SK-N-SH treated with all-trans-retinoic acid at 6 μM for 48 hours (cell line): Measurements from ENCODE around the gene ARAP2.

ENCODE experiments used
- ATAC-seq: fragments of 200-7000 bp; cut with Tn5 transposase; 3 replicates; pipeline ENCODE4 v1.9.1; 2020; ENCODE audit warnings: mild to moderate bottlenecking, moderate library complexity
- ARNTL ChIP-seq: fragments of 450-650 bp; formaldehyde crosslinking; IDR thresholded peaks from 2 replicates; pipeline ENCODE4 v1.5.0; 2020; ENCODE audit warnings: low read depth, mild to moderate bottlenecking, moderate library complexity, borderline replicate concordance
- CSDC2 ChIP-seq: fragments of 250-450 bp; sonication (Bioruptor Pico); IDR thresholded peaks from 2 replicates; pipeline ENCODE4 v1.5.0; 2020; ENCODE audit warnings: mild to moderate bottlenecking, moderate library complexity
- CSRNP3 ChIP-seq: fragments of 250-450 bp; sonication (Bioruptor Pico); IDR thresholded peaks from 2 replicates; pipeline ENCODE4 v1.5.1; 2021; ENCODE audit warnings: mild to moderate bottlenecking, moderate library complexity
- ESRRG ChIP-seq: fragments of 250-450 bp; sonication (Bioruptor Pico); IDR thresholded peaks from 2 replicates; pipeline ENCODE4 v1.6.1; 2021; ENCODE audit warnings: mild to moderate bottlenecking
- GLIS3 ChIP-seq: fragments of 250-450 bp; sonication (Bioruptor Pico); IDR thresholded peaks from 2 replicates; pipeline ENCODE4 v1.5.0; 2020; ENCODE audit warnings: mild to moderate bottlenecking, moderate library complexity
- ISL1 ChIP-seq: fragments of 250-450 bp; sonication (Bioruptor Pico); IDR thresholded peaks from 2 replicates; pipeline ENCODE4 v2.1.2; 2022; ENCODE audit warnings: mild to moderate bottlenecking, moderate library complexity
- OSR1 ChIP-seq: fragments of 250-450 bp; sonication (Bioruptor Pico); IDR thresholded peaks from 2 replicates; pipeline ENCODE4 v1.8.0; 2022; ENCODE audit warnings: moderate library complexity, mild to moderate bottlenecking, inconsistent platforms
- POU6F1 ChIP-seq: fragments of 250-450 bp; sonication (Bioruptor Pico); IDR thresholded peaks from 2 replicates; pipeline ENCODE4 v1.8.0; 2021; ENCODE audit warnings: low read depth, mild to moderate bottlenecking, moderate library complexity, borderline replicate concordance
- PPARA ChIP-seq: fragments of 250-450 bp; sonication (Bioruptor Pico); IDR thresholded peaks from 2 replicates; pipeline ENCODE4 v1.5.0; 2020; ENCODE audit warnings: mild to moderate bottlenecking, borderline replicate concordance
- RARB ChIP-seq: fragments of 250-450 bp; sonication (Bioruptor Pico); IDR thresholded peaks from 2 replicates; pipeline ENCODE4 v1.8.0; 2021; ENCODE audit warnings: mild to moderate bottlenecking, moderate library complexity
- SNAI2 ChIP-seq: fragments of 250-450 bp; sonication (Bioruptor Pico); IDR thresholded peaks from 2 replicates; pipeline ENCODE4 v1.5.0; 2020; ENCODE audit warnings: mild to moderate bottlenecking, moderate library complexity
- TCF4 ChIP-seq: fragments of 250-450 bp; sonication (Bioruptor Pico); IDR thresholded peaks from 2 replicates; pipeline ENCODE4 v1.8.0; 2021; ENCODE audit warnings: mild to moderate bottlenecking, moderate library complexity, borderline replicate concordance
- TOX ChIP-seq: fragments of 250-450 bp; sonication (Bioruptor Pico); IDR thresholded peaks from 2 replicates; pipeline ENCODE4 v1.8.0; 2021; ENCODE audit warnings: mild to moderate bottlenecking, moderate library complexity, borderline replicate concordance
- ZC3H10 ChIP-seq: fragments of 250-450 bp; sonication (Bioruptor Pico); IDR thresholded peaks from 2 replicates; pipeline ENCODE4 v1.5.1; 2021; ENCODE audit warnings: mild to moderate bottlenecking, moderate library complexity
- ZFP3 ChIP-seq: fragments of 250-450 bp; sonication (Bioruptor Pico); IDR thresholded peaks from 2 replicates; pipeline ENCODE4 v1.5.0; 2020; ENCODE audit warnings: mild to moderate bottlenecking, moderate library complexity
- ZFP30 ChIP-seq: fragments of 450-650 bp; formaldehyde crosslinking; IDR thresholded peaks from 2 replicates; pipeline ENCODE4 v1.5.0; 2022; ENCODE audit warnings: mild to moderate bottlenecking, moderate library complexity
- ZNF565 ChIP-seq: fragments of 450-650 bp; formaldehyde crosslinking; conservative IDR thresholded peaks from 2 replicates; pipeline ENCODE4 v1.5.0; 2020; ENCODE audit warnings: low read depth, mild to moderate bottlenecking, moderate library complexity
- ZNF70 ChIP-seq: fragments of 450-650 bp; formaldehyde crosslinking; IDR thresholded peaks from 2 replicates; pipeline ENCODE4 v1.5.0; 2020; ENCODE audit warnings: mild to moderate bottlenecking, moderate library complexity
- ZNF8 ChIP-seq: fragments of 450-650 bp; formaldehyde crosslinking; IDR thresholded peaks from 2 replicates; pipeline ENCODE4 v1.5.0; 2020; ENCODE audit warnings: mild to moderate bottlenecking, moderate library complexity
- TF ChIP-seq, protein P1 (sequence below): fragments of 250-450 bp; sonication (Bioruptor Pico); IDR thresholded peaks from 2 replicates; pipeline ENCODE4 v1.5.1; 2020; ENCODE audit warnings: low read depth, mild to moderate bottlenecking, moderate library complexity
- TF ChIP-seq, protein P2 (sequence below): fragments of 250-450 bp; sonication (Bioruptor Pico); IDR thresholded peaks from 2 replicates; pipeline ENCODE4 v1.5.0; 2020; ENCODE audit warnings: mild to moderate bottlenecking, moderate library complexity

The ARAP2 gene

DNA sequence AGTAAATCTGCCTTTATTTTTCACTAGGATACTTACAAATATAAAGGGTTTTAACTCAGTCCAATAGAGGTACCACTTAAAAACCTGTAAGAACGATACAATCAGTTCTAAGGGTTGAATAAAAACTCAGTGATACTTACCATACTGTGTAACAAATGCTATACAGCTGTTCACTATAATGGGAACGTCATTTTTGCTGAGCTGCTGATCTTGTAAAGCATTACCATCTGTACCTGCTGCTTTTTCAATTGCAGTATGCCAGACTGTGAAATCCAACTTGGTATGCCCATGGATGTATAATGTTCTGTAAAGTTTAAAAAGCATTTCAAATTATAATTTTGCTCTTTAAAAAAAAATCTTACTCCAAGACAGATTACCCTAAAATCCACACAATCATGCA, 111.2 kb downstream of the ARAP2 start (continued):
- TF ChIP-seq CSRNP3 = no peak
- no peak for TF ChIP-seq CSDC2
- TF ChIP-seq ZNF8 (CRISPR knock-in tag) = no peak
- TF ChIP-seq OSR1 (CRISPR knock-in tag) = no peak
- TF ChIP-seq TCF4 = no peak
- TF ChIP-seq ISL1 (CRISPR knock-in tag) = no peak
- no peak for TF ChIP-seq PPARA (CRISPR knock-in tag)
- TF ChIP-seq GLIS3 = no peak
- no peak for TF ChIP-seq SNAI2 (CRISPR knock-in tag)
- TF ChIP-seq ESRRG (CRISPR knock-in tag) = no peak
- TF ChIP-seq, protein P1, sequence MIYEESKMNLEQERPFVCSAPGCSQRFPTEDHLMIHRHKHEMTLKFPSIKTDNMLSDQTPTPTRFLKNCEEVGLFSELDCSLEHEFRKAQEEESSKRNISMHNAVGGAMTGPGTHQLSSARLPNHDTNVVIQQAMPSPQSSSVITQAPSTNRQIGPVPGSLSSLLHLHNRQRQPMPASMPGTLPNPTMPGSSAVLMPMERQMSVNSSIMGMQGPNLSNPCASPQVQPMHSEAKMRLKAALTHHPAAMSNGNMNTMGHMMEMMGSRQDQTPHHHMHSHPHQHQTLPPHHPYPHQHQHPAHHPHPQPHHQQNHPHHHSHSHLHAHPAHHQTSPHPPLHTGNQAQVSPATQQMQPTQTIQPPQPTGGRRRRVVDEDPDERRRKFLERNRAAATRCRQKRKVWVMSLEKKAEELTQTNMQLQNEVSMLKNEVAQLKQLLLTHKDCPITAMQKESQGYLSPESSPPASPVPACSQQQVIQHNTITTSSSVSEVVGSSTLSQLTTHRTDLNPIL (CRISPR knock-in tag) = no peak
- TF ChIP-seq ZFP30 (CRISPR knock-in tag) = no peak
- no peak for TF ChIP-seq ZC3H10 (CRISPR knock-in tag)
- TF ChIP-seq, all 23 proteins: peak for 0

- TF ChIP-seq, protein P1 (CRISPR knock-in tag) = no peak
- no peak for TF ChIP-seq ESRRG (CRISPR knock-in tag)
- TF ChIP-seq OSR1 (CRISPR knock-in tag) = no peak
- no peak for TF ChIP-seq ZFP3 (CRISPR knock-in tag)
- TF ChIP-seq, protein P2, sequence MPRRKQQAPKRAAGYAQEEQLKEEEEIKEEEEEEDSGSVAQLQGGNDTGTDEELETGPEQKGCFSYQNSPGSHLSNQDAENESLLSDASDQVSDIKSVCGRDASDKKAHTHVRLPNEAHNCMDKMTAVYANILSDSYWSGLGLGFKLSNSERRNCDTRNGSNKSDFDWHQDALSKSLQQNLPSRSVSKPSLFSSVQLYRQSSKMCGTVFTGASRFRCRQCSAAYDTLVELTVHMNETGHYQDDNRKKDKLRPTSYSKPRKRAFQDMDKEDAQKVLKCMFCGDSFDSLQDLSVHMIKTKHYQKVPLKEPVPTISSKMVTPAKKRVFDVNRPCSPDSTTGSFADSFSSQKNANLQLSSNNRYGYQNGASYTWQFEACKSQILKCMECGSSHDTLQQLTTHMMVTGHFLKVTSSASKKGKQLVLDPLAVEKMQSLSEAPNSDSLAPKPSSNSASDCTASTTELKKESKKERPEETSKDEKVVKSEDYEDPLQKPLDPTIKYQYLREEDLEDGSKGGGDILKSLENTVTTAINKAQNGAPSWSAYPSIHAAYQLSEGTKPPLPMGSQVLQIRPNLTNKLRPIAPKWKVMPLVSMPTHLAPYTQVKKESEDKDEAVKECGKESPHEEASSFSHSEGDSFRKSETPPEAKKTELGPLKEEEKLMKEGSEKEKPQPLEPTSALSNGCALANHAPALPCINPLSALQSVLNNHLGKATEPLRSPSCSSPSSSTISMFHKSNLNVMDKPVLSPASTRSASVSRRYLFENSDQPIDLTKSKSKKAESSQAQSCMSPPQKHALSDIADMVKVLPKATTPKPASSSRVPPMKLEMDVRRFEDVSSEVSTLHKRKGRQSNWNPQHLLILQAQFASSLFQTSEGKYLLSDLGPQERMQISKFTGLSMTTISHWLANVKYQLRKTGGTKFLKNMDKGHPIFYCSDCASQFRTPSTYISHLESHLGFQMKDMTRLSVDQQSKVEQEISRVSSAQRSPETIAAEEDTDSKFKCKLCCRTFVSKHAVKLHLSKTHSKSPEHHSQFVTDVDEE (CRISPR knock-in tag) = no peak
- no peak for TF ChIP-seq TOX (CRISPR knock-in tag)
- TF ChIP-seq ARNTL (CRISPR knock-in tag) = no peak
- no peak for TF ChIP-seq ZNF565
- TF ChIP-seq GLIS3 = no peak
- no peak for TF ChIP-seq RARB (CRISPR knock-in tag)
- TF ChIP-seq CSDC2 = no peak
- TF ChIP-seq ZC3H10 (CRISPR knock-in tag) = no peak
- no peak for TF ChIP-seq ZNF70 (CRISPR knock-in tag)
- no peak for TF ChIP-seq POU6F1 (CRISPR knock-in tag)
- no peak for TF ChIP-seq SNAI2 (CRISPR knock-in tag)
- TF ChIP-seq PPARA (CRISPR knock-in tag) = no peak
- TF ChIP-seq TCF4 = no peak
- TF ChIP-seq CSRNP3 = no peak
- ATAC-seq = no peak
Measured at GRCh38 chr4:36130641-36131040, 113.7 kb downstream of the ARAP2 start.

GRCh38 chr4:36128689-36129088, 115.6 kb downstream of the ARAP2 start:
- TF ChIP-seq TOX (CRISPR knock-in tag) (no peak), POU6F1 (CRISPR knock-in tag) (no peak), TCF4 (no peak)
- no peak for ATAC-seq
